Measurements from ENCODE around the gene OR8S1.

Gene OR8S1

DNA sequence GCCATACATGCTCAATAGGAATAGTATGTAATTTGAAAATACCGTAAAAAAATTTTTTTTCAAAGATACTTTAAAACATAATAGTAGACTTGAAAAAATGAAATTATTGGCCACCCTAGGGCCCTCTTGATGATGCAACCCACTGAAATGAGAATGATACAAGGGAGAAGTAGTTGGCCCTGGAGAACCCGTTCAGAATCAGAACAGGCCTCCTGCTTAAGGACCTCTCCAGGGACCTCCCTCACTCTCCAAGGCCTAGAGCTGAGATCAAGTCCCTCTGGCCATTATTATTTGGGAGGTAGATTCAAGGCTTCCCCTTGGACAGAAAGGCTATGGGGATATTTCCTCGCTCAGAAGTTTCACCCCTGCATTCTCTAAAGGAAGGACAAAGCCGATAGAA, 32.5 kb downstream of the OR8S1 start:
- no peak for DNase-seq

DNA sequence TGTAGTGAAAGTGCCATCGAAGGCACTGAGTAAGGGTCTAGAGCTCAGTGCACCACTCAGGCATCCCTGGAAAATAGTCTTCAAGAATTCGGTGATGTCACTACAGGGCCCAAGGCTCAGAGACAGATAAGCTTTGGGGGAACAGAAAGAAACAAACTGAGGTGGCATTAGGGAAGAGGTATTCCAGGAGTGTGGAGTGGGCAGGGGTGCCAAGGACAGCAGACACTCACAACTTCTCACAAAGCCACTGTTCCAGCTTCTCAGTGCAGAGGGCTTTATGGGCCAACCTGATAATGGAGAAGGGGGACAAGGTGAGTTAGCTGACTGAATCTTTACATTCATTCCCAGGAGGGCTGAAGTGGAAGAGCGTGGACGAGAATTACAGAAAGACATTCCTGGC, 42.3 kb downstream of the OR8S1 start:
- DNase-seq: no peak

- no peak for DNase-seq
These were observed 44.5 kb downstream of the OR8S1 start, which contains the start of gene LALBA for GRCh38 chr12:48569946-48570345. Gene LALBA, minus strand, starts transcription at chr12:48570046. Its CDS starts 26 bp downstream, at chr12:48570020.

- DNase-seq: no peak
These were observed 46.9 kb downstream of the OR8S1 start for GRCh38 chr12:48572326-48572725.

All from stimulated activated CD4-positive, alpha-beta T cell treated with anti-CD3 and anti-CD28 coated beads, Interleukin-2, amount 100 ng/mL, for 24 hours (primary cell).